ENCODE results near the gene ABRACL. TPM values are rescaled to one million over a fixed set of nuclear protein-coding genes. Genes with fewer than 3 reads are reported as not detected.

Gene ABRACL
- polyA plus RNA-seq, 1 experiment = 56.4 TPM

- ChIA-PET POLR2A (no interaction called here), CTCF (interaction anchor here (1.8 kb wide), 1 partner anchor 337 kb away, joined by 5 read pairs; no protein-coding TSS in a partner anchor)
These were observed 309 bp upstream of the ABRACL start for GRCh38 chr6:139028215-139028657.

GRCh38 chr6:139029470-139030227 lies 1.1 kb downstream of the ABRACL start:
- H3K9me3 ChIP-seq (ENCODE audit: control insufficient read depth, insufficient read depth, low read length) = no peaks in the 10 kb centered on the region; the same call in 1 of the 2 replicates
- ChIA-PET CTCF (interaction anchor here (0.8 to 1.5 kb wide), 3 partner anchors 41 to 335 kb away, joined by 3 to 5 read pairs (median 3); partner anchors contain the start of gene REPS1), POLR2A (interaction anchor here (0.6 to 1.0 kb wide), 4 partner anchors 43 to 115 kb away, joined by 3 to 6 read pairs (median 3); no protein-coding TSS in a partner anchor)
- peak overlapping the region; percentile 93 for H3K4me3 ChIP-seq (ENCODE audit: low read depth, low read length)
- DNase-seq (ENCODE audit: low read depth, low spot score) = peak; percentile 63
- no peaks in the 10 kb centered on the region for H3K27me3 ChIP-seq (ENCODE audit: control insufficient read depth, insufficient read depth, low read length)
- TF ChIP-seq CTCF (IDR thresholded peaks at IDR 0.05; ENCODE audit: low read depth, low read length) = no peak
- peak overlapping the region; percentile 80 for H3K27ac ChIP-seq (ENCODE audit: low read depth, low read length)

More at GRCh38 chr6:139028215-139028657, 309 bp upstream of the ABRACL start:
- H3K9me3 ChIP-seq (ENCODE audit: control insufficient read depth, insufficient read depth, low read length) = no peaks in the 10 kb centered on the region; the same call in 1 of the 2 replicates
- H3K27ac ChIP-seq (ENCODE audit: low read depth, low read length) = peak overlapping the region; percentile 77
- no peak for DNase-seq (ENCODE audit: low read depth, low spot score)
- TF ChIP-seq CTCF (IDR thresholded peaks at IDR 0.05; ENCODE audit: low read depth, low read length) = no peak
- H3K4me3 ChIP-seq (ENCODE audit: low read depth, low read length) = peak overlapping the region; percentile 93
- H3K27me3 ChIP-seq (ENCODE audit: control insufficient read depth, insufficient read depth, low read length) = no peaks in the 10 kb centered on the region

GRCh38 chr6:139030228-139030963 lies 1.9 kb downstream of the ABRACL start:
- no peak for TF ChIP-seq CTCF (IDR thresholded peaks at IDR 0.05; ENCODE audit: low read depth, low read length)
- Histone ChIP-seq H3K27ac (ENCODE audit: low read depth, low read length) (no peak overlapping the region), H3K4me3 (ENCODE audit: low read depth, low read length) (peak overlapping the region; percentile 93), H3K27me3 (ENCODE audit: control insufficient read depth, insufficient read depth, low read length) (no peaks in the 10 kb centered on the region), H3K9me3 (ENCODE audit: control insufficient read depth, insufficient read depth, low read length) (no peaks in the 10 kb centered on the region; the same call in 1 of the 2 replicates)
- CTCF ChIA-PET = interaction anchor here (0.8 to 1.5 kb wide), 4 partner anchors 42 to 334 kb away, joined by 3 to 5 read pairs (median 3); partner anchors contain the start of gene REPS1
- no peak for DNase-seq (ENCODE audit: low read depth, low spot score)
- POLR2A ChIA-PET = interaction anchor here (0.6 to 0.8 kb wide), 2 partner anchors 64 to 104 kb away, joined by 3 to 6 read pairs; no protein-coding TSS in a partner anchor

- CTCF ChIA-PET = interaction anchor here (0.6 kb wide), 1 partner anchor 447 kb away, joined by 3 read pairs; no protein-coding TSS in a partner anchor
- no peak overlapping the region for H3K27ac ChIP-seq (ENCODE audit: low read depth, low read length)
- H3K9me3 ChIP-seq (ENCODE audit: control insufficient read depth, insufficient read depth, low read length) = no peaks in the 10 kb centered on the region
- no peak overlapping the region for H3K4me3 ChIP-seq (ENCODE audit: low read depth, low read length)
- no peak for DNase-seq (ENCODE audit: low read depth, low spot score)
- TF ChIP-seq CTCF (IDR thresholded peaks at IDR 0.05; ENCODE audit: low read depth, low read length) = no peak
- POLR2A ChIA-PET = interaction anchor here (0.7 kb wide), 1 partner anchor 865 kb away, joined by 6 read pairs; no protein-coding TSS in a partner anchor
- H3K27me3 ChIP-seq (ENCODE audit: control insufficient read depth, insufficient read depth, low read length) = no peaks in the 10 kb centered on the region
These were observed 8.9 kb downstream of the ABRACL start for GRCh38 chr6:139037490-139037889.

Measured in AG04450 (cell line).